HG02981 (cell line): ENCODE measurements around the gene SIRPB2.

Experiments
- ATAC-seq: cut with Tn5 transposase; IDR thresholded peaks from one replicate; pipeline ENCODE4 v1.9.1; 2021; ENCODE audit warnings: mild to moderate bottlenecking, moderate library complexity; ENCODE audit not compliant: unreplicated experiment

The SIRPB2 gene

DNA sequence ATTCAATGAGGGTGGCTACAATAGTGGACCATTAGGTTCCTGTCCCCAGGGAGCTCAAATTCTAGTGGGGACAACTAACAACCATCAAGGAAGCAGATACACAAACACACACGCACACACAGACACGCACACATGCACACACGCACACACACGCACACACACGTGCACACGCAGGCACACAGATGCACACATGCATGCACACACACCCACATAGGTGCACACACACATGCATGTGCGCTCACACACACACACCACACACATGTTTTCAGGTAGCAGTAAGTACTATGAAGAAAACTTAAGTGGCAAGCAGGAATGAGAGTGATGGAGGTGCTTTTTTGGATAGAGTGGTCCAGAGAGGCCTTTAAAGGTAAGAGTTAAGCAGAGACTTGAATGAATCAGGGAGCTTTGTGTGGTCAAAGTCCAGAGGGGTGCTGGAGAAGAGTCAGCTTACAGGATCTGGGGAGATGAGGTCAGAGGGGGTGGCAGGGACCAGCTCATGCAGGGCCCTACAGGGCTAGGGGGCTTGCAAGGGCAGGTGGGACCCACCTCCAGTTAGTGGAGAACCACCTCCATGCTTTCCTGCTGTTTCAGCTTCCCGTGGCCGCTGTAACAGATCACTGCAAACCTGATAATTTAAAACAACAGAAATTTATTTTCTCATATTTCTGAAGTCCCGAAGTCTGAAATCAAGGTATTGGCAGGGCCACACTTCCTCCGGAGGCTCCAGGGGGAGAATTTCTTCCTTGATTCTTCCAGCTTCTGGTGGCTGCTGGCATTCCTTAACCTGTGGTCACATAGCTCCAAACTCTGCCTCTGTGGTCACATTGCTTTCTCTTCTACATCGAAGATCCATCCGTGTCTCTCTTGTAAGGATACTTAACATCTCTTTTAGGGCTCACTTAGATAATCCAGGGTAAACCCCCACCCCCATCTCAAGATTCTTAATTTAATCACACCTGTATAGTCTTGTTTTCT, 17.7 kb downstream of the SIRPB2 start:
- ATAC-seq = no peak

DNA sequence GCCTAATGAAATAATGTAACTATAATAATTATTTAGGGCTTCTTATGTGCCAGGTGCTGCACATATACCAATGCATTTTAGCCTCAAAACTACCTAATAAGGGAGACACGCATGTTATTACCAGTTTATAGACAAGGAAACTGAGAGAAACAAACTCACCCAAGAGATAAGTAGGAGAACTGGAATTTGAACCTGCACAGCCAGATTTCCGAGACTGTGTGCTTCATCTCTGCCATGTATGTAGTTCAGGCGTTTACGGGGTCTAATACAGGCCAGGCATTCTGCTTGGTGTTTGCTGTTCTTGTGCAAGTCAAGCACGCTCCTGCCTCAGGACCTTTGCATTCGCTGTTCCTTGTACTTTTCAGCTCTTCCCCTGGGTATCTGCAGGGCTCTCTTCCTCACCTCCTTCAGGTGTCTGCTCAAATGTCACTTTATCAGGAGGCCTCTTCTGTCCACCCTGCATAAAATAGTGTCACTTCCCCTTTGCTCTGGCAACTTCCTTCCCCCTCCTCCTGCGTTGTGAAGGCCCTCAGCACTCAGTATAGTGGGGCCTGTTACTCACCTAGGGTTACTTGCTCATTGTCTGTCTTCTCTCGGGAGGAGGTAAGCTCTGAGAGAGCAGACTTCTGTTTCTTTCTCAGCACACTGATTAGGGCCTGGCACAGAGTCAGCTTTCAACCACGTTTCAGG, 18.5 kb downstream of the SIRPB2 start:
- no peak for ATAC-seq

GRCh38 chr20:1471242-1471641, 20.0 kb downstream of the SIRPB2 start:
- no peak for ATAC-seq

- peak; percentile 29 for ATAC-seq
These were observed 21.2 kb downstream of the SIRPB2 start for GRCh38 chr20:1469925-1470571.

- no peak for ATAC-seq
These were observed 21.8 kb downstream of the SIRPB2 start for GRCh38 chr20:1469306-1469905.

GRCh38 chr20:1468117-1468624, 23.0 kb downstream of the SIRPB2 start:
- ATAC-seq = no peak

GRCh38 chr20:1467355-1468116, 23.7 kb downstream of the SIRPB2 start:
- no peak for ATAC-seq

GRCh38 chr20:1467082-1467354, 24.2 kb downstream of the SIRPB2 start:
- ATAC-seq = no peak

GRCh38 chr20:1466211-1467081, 24.8 kb downstream of the SIRPB2 start, which contains the start of gene NSFL1C:
TSS of gene NSFL1C (minus strand) at chr20:1466849. CDS start at chr20:1466824, 25 bp downstream.
- peak; percentile 87 for ATAC-seq

- no peak for ATAC-seq
These were observed 25.6 kb downstream of the SIRPB2 start for GRCh38 chr20:1465470-1466210.

- no peak for ATAC-seq
These were observed 27.1 kb downstream of the SIRPB2 start for GRCh38 chr20:1463971-1464570.

DNA sequence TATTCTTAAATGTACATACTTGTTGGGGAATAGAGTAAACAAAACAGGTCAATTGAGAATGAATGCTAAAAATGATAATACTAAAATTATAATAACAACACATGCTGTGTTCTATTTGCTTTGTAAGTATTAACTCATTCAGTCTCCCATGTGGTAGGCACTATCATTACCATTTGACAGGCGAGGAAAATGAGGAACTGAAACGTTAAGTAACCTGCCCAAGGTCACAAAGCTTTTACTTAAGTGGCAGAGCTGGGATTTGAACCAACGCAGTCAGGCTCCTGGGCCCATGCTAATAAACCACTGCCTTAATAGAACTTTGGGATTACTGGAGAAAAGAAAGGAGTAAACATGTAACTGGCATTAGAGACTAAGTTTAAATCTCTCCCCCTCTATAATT, 28.4 kb downstream of the SIRPB2 start:
- no peak for ATAC-seq

DNA sequence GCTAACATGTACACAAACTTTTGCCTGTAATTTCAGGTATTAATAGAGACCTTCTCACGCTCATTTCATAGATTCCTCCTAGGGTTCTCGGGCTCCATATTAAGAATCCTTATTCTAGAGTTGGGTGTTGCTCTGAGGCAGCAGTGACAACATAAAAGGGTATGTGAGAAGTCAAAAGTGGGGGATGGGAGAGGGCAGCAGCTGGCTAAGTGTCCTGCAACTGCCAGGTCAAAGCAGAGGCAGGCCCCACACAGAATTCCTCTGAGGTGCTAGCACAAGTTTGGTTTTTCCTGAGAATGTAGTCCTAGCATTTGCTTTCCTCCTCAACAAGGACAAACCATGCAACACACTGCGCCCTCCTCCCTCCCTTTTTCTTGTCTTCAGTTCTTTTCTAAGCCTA, 29.2 kb downstream of the SIRPB2 start:
- no peak for ATAC-seq

GRCh38 chr20:1460275-1460674, 30.9 kb downstream of the SIRPB2 start:
- no peak for ATAC-seq

DNA sequence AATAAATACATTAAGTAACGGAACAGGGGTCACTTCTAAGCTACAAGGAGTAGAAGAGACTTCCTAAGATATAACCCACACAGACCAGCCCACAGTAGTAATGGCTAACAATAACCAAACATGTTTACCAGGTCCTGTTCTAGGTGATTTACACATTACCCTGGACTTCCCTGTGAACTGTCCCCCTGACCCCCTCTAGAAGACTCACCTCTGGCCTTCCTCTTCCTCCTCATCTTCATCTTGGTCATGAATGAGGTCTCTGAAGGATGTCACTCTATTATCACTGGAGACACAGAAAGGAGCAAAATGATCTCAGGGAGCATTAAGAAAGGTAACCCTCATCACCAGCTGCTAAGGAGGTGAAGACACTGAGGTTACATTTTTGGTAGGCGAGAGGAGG, 33.2 kb downstream of the SIRPB2 start:
- ATAC-seq = no peak

DNA sequence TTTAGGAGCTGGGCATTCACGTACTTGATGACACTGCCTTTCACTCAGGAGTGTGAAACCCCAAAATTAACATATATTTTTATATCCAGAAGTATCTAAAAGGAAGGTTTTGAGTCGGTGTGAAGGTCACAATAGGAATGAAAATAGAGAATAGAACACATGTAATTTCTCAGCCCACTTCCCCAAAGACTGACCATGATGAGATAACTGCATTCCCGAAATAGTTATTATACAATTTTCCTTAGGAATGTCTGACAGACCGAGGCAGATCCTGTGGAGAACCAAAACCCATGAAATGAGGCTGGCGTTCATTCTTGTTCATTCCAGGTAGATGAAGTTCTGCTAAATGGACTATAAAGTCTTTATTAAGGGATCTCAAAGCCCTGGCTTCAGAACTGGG, 34.9 kb downstream of the SIRPB2 start:
- no peak for ATAC-seq

DNA sequence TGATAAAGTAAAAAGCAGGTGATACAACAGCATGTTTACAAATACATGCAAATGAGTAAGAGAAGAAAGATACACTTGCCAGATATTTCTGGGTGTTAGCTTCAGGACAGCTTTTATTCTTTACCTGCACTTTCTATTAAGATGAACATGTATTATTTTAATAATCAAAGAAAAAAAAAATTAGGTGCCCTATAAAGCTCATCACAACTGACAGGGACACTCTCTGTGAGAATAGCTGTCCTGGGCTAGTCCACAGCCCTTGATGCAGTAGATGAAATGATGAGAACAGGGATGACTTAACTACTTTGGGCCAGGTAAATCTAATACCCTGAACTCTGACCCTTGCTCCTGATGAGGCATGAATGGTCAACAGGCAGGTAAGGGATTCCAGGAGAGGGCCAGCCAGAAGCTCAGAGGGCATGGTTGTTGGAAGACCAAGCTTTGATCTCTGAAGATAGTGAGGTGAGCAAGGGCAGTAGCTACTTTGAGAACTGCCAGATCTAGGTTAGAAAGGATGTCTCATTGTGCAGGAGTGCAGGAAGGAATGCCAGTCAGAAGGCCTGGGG, 40.2 kb downstream of the SIRPB2 start:
- no peak for ATAC-seq

- no peak for ATAC-seq
These were observed 41.9 kb downstream of the SIRPB2 start for GRCh38 chr20:1449370-1449769.
